Aorta (tissue), 5 donors: Measurements from ENCODE around the gene ARID1A. TPM values are rescaled to one million over a fixed set of nuclear protein-coding genes. Genes with fewer than 3 reads are reported as not detected.

ENCODE experiments used
- ATAC-seq: fragments of 200-7000 bp; cut with Tn5 transposase; one replicate; pipeline ENCODE4 v1.9.1; 2022; ENCODE audit warnings: moderate library complexity; ENCODE audit not compliant: low FRiP score
- DNase-seq, 2 donors: peaks; one replicate each; pipeline ENCODE4 v3.0.0-alpha.2; 2020
- H3K27ac ChIP-seq, 2 donors: one replicate each; pipeline ENCODE4 v1.5.1; 2013; ENCODE audit warnings: low read length in 2 of 2, mild to moderate bottlenecking in 2 of 2, moderate library complexity in 2 of 2, control low read depth in 1 of 2, inconsistent platforms in 1 of 2, low read depth in 1 of 2
- H3K27me3 ChIP-seq, 2 donors: one replicate each; pipeline ENCODE4 v1.6.1; 2013; ENCODE audit warnings: control low read depth in 1 of 2, low read length in 1 of 2, mild to moderate bottlenecking in 1 of 2, moderate library complexity in 1 of 2; ENCODE audit not compliant: insufficient read depth in 2 of 2, control insufficient read depth in 1 of 2
- H3K36me3 ChIP-seq, 2 donors: one replicate each; pipeline ENCODE4 v1.6.1; 2013; ENCODE audit warnings: control low read depth in 1 of 2, low read length in 1 of 2, mild to moderate bottlenecking in 1 of 2; ENCODE audit not compliant: insufficient read depth in 2 of 2, control insufficient read depth in 1 of 2
- H3K4me1 ChIP-seq, 2 donors: one replicate each; pipeline ENCODE4 v1.6.1; 2013; ENCODE audit warnings: low read length in 2 of 2, control low read depth in 1 of 2, mild to moderate bottlenecking in 1 of 2, moderate library complexity in 1 of 2; ENCODE audit not compliant: insufficient read depth in 2 of 2, control insufficient read depth in 1 of 2
- H3K4me3 ChIP-seq, 2 donors: one replicate each; pipeline ENCODE4 v1.5.1; 2013; ENCODE audit warnings: low read length in 2 of 2, control low read depth in 1 of 2, mild to moderate bottlenecking in 1 of 2
- H3K9me3 ChIP-seq: one replicate; pipeline ENCODE4 v1.6.1; 2013; ENCODE audit warnings: mild to moderate bottlenecking, low read length; ENCODE audit not compliant: control insufficient read depth
- WGBS, 2 donors: extraction: QIAGEN DNeasy Blood & Tissue Kit; methylation state at CpG; one replicate each; pipeline ENCODE4 v1.1.7; 2013; 5-methylcytosine and 5-hydroxymethylcytosine counted together
- intact Hi-C, 2 donors: fragments of 100-400 bp; cut with DNase I; formaldehyde crosslinking; loops; one replicate each; pipeline versions ENCODE4 v1.14.2 to v1.15.0; 2022
- polyA plus RNA-seq, 2 donors: library from polyadenylated mRNA; stranded (reverse); fragments of 200-250 nt; gene quantifications; one replicate each; pipeline ENCODE4 v1.2.3, GENCODE V29; 2013
- total RNA-seq, 2 donors: library from RNA; stranded (reverse); fragmentation: NEBNext Ultra II Directional; extraction: Animal tissue kit (Norgen Biotek cat#: 25700); gene quantifications; one replicate each; pipeline ENCODE4 v1.2.1, GENCODE V29; 2021
- donor health status: healthy with polysubstance abuse.
- donor health status: Bipolar disorder and iron deficiency.
- donor health status: DM: no; HTN: no; CAD: no.
- donor health status: DM: no; HTN: no; CAD: no.
- donor health status: DM: yes; HTN: yes; CAD: no.

ARID1A gene
- total and polyA plus RNA-seq, 4 donors, result 6.5 to 72.3 (median 34.8) TPM

GRCh38 chr1:26771643-26772321 lies 76.0 kb downstream of the ARID1A start:
- no peak overlapping the region for H3K4me3 ChIP-seq
- peak in 1 of 2 donors; percentile 72 for DNase-seq
- peak; percentile 78 for ATAC-seq
- no peaks in the 10 kb centered on the region for H3K27me3 ChIP-seq
- peaks cover 3 to 10% of the 10 kb centered on the region in 2 donors for H3K4me1 ChIP-seq
- 41 to 48% methylated on average over 2 of the region's 2 CpGs for whole genome bisulfite sequencing, 2 donors
- H3K27ac ChIP-seq, result peak overlapping the region in 1 of 2 donors; percentile 72
- intact Hi-C loops, result loop anchor here (5.0 kb wide), 2 partner anchors 74 to 79 kb away; partner anchors contain the start of gene ARID1A (in 1 of the 2)
- no peaks in the 10 kb centered on the region for H3K9me3 ChIP-seq
- peaks cover 0 to 8% of the 10 kb centered on the region in 2 donors for H3K36me3 ChIP-seq

DNA sequence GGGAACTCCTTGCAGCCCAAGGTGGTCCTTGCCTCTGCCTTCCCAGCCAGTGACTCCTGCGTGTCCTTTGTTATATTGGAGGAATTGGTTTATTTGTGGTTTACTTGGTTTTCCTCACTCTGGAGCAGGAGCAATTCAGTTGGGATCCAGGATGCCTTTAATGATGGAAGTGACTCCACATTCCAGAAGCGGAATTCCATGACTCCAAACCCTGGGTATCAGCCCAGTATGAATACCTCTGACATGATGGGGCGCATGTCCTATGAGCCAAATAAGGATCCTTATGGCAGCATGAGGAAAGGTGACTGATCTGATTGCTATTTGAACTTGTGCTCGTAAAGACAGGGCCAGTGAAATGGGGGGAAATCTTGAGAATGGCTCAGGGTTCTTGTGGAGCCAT lies 76.9 kb downstream of the ARID1A start:
- Histone ChIP-seq H3K4me3 (no peak overlapping the region), H3K4me1 (peaks cover 3 to 10% of the 10 kb centered on the region in 2 donors), H3K27me3 (no peaks in the 10 kb centered on the region), H3K36me3 (peaks cover 0 to 7% of the 10 kb centered on the region in 2 donors), H3K27ac (peak overlapping the region; percentile 59 to 88), H3K9me3 (no peaks in the 10 kb centered on the region)
- 25 to 29% methylated on average over 4 of the region's 4 CpGs for WGBS, 2 donors
- ATAC-seq (peak; percentile 36), DNase-seq (peak in 1 of 2 donors; percentile 59)
- intact Hi-C loops, result loop anchor here (5.0 kb wide), 2 partner anchors 75 to 80 kb away; partner anchors contain the start of gene ARID1A (in 1 of the 2)

DNA sequence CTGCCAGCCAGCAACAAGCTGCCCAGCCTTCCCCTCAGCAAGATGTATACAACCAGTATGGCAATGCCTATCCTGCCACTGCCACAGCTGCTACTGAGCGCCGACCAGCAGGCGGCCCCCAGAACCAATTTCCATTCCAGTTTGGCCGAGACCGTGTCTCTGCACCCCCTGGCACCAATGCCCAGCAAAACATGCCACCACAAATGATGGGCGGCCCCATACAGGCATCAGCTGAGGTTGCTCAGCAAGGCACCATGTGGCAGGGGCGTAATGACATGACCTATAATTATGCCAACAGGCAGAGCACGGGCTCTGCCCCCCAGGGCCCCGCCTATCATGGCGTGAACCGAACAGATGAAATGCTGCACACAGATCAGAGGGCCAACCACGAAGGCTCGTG lies 78.6 kb downstream of the ARID1A start:
- Histone ChIP-seq H3K4me3 (no peak overlapping the region), H3K27ac (no peak overlapping the region), H3K36me3 (peaks cover 4 to 14% of the 10 kb centered on the region in 2 donors), H3K9me3 (no peaks in the 10 kb centered on the region), H3K4me1 (peaks cover 3 to 8% of the 10 kb centered on the region in 2 donors), H3K27me3 (no peaks in the 10 kb centered on the region)
- WGBS, 2 donors, result 93% methylated on average over 13 of the region's 13 CpGs
- no peak for ATAC-seq
- intact Hi-C loops, result loop anchor here (5.0 kb wide), 2 partner anchors 77 to 82 kb away; partner anchors contain the start of gene ARID1A (in 1 of the 2)
- DNase-seq, result no peak

- ATAC-seq (no peak), DNase-seq (no peak)
- 83 to 85% methylated on average over 4 of the region's 4 CpGs for WGBS, 2 donors
- no peak overlapping the region for H3K4me3 ChIP-seq
- H3K9me3 ChIP-seq, result no peaks in the 10 kb centered on the region
- H3K4me1 ChIP-seq, result peaks cover 3 to 8% of the 10 kb centered on the region in 2 donors
- peaks cover 4 to 20% of the 10 kb centered on the region in 2 donors for H3K36me3 ChIP-seq
- no peak overlapping the region for H3K27ac ChIP-seq
- intact Hi-C loops, result no loop called here
- no peaks in the 10 kb centered on the region for H3K27me3 ChIP-seq
Observed at GRCh38 chr1:26775666-26776065, 79.9 kb downstream of the ARID1A start.

DNA sequence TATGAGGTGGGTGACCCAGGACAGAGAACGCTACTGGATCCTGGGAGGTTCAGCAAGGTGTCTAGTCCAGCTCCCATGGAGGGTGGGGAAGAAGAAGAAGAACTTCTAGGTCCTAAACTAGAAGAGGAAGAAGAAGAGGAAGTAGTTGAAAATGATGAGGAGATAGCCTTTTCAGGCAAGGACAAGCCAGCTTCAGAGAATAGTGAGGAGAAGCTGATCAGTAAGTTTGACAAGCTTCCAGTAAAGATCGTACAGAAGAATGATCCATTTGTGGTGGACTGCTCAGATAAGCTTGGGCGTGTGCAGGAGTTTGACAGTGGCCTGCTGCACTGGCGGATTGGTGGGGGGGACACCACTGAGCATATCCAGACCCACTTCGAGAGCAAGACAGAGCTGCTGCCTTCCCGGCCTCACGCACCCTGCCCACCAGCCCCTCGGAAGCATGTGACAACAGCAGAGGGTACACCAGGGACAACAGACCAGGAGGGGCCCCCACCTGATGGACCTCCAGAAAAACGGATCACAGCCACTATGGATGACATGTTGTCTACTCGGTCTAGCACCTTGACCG lies 83.4 kb downstream of the ARID1A start:
- no peaks in the 10 kb centered on the region for H3K9me3 ChIP-seq
- no peaks in the 10 kb centered on the region for H3K4me1 ChIP-seq
- intact Hi-C loops, result no loop called here
- WGBS, 2 donors, result 71 to 75% methylated on average over 11 of the region's 11 CpGs
- DNase-seq, result no peak
- peaks cover 4 to 15% of the 10 kb centered on the region in 2 donors for H3K36me3 ChIP-seq
- no peak overlapping the region for H3K4me3 ChIP-seq
- ATAC-seq, result peak; percentile 14
- no peaks in the 10 kb centered on the region for H3K27me3 ChIP-seq
- H3K27ac ChIP-seq, result no peak overlapping the region

DNA sequence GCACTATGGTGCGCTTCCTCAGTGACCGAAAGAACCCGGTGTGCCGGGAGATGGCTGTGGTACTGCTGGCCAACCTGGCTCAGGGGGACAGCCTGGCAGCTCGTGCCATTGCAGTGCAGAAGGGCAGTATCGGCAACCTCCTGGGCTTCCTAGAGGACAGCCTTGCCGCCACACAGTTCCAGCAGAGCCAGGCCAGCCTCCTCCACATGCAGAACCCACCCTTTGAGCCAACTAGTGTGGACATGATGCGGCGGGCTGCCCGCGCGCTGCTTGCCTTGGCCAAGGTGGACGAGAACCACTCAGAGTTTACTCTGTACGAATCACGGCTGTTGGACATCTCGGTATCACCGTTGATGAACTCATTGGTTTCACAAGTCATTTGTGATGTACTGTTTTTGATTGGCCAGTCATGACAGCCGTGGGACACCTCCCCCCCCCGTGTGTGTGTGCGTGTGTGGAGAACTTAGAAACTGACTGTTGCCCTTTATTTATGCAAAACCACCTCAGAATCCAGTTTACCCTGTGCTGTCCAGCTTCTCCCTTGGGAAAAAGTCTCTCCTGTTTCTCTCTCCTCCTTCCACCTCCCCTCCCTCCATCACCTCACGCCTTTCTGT lies 84.6 kb downstream of the ARID1A start:
- Histone ChIP-seq H3K27me3 (no peaks in the 10 kb centered on the region), H3K36me3 (peaks cover 4 to 13% of the 10 kb centered on the region in 2 donors), H3K27ac (no peak overlapping the region), H3K9me3 (no peaks in the 10 kb centered on the region), H3K4me1 (no peaks in the 10 kb centered on the region), H3K4me3 (no peak overlapping the region)
- no peak for ATAC-seq
- intact Hi-C loops, result no loop called here
- WGBS, 2 donors, result 87 to 89% methylated on average over 21 of the region's 21 CpGs
- no peak for DNase-seq

GRCh38 chr1:26781206-26781825 lies 85.5 kb downstream of the ARID1A start:
- intact Hi-C loops, result no loop called here

DNA sequence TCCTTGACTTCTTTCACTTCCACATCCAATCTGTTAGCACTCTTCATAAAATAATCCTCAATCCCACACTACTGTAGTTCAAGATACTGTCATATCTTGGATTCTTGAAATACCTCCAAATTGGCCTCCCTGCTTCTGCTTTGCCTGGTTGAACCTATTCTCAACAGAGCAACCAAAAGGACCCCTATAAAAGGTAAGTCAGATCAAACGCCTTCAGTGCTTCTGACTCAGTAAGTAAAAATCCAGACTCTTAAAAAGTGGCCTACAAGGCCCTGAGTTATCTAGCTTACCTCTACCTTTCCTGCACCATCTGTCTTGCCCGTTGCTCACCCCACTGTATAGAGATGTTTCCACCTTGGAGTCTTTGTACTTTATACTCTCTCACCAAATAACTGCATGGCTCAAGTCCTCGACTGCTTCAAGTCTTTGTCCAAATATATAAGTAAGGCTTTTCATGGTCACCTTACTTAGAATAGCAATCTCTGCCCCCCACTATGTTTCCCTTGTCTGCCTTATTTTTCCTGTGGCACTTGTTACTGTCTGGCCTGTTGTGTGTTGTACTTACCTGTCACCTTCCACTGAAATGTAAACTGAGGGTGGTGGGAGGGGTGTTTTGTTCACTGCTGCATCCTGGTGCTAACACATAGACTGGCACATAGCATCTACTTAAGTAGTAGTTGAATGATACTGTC lies 86.9 kb downstream of the ARID1A start:
- 57 to 59% methylated on average over 3 of the region's 3 CpGs for WGBS, 2 donors
- intact Hi-C loops, result no loop called here

More at GRCh38 chr1:26781206-26781825, 85.5 kb downstream of the ARID1A start:
- ATAC-seq (no peak), DNase-seq (no peak)
- Histone ChIP-seq H3K36me3 (peaks cover 4 to 13% of the 10 kb centered on the region in 2 donors), H3K4me3 (no peak overlapping the region), H3K4me1 (peaks cover 0 to 2% of the 10 kb centered on the region in 2 donors), H3K27ac (no peak overlapping the region), H3K9me3 (no peaks in the 10 kb centered on the region), H3K27me3 (no peaks in the 10 kb centered on the region)
- 65 to 66% methylated on average over 11 of the region's 11 CpGs for WGBS, 2 donors

More for the DNA sequence above, 86.9 kb downstream of the ARID1A start:
- Histone ChIP-seq H3K4me1 (peaks cover 0 to 2% of the 10 kb centered on the region in 2 donors), H3K9me3 (no peaks in the 10 kb centered on the region), H3K27ac (no peak overlapping the region), H3K27me3 (no peaks in the 10 kb centered on the region), H3K4me3 (no peak overlapping the region), H3K36me3 (peaks cover 4 to 13% of the 10 kb centered on the region in 2 donors)
- DNase-seq (no peak), ATAC-seq (no peak)
